ENCODE data around the gene RAD9A. TPM values are rescaled to one million over a fixed set of nuclear protein-coding genes. Genes with fewer than 3 reads are reported as not detected.

The RAD9A gene
- total and polyA plus RNA-seq, 9 of the 15 experiments (the other 6 are each of a cell fraction or from before 2014, with no cell fraction given) = 1.4 to 41.2 (median 16.1) TPM

DNA sequence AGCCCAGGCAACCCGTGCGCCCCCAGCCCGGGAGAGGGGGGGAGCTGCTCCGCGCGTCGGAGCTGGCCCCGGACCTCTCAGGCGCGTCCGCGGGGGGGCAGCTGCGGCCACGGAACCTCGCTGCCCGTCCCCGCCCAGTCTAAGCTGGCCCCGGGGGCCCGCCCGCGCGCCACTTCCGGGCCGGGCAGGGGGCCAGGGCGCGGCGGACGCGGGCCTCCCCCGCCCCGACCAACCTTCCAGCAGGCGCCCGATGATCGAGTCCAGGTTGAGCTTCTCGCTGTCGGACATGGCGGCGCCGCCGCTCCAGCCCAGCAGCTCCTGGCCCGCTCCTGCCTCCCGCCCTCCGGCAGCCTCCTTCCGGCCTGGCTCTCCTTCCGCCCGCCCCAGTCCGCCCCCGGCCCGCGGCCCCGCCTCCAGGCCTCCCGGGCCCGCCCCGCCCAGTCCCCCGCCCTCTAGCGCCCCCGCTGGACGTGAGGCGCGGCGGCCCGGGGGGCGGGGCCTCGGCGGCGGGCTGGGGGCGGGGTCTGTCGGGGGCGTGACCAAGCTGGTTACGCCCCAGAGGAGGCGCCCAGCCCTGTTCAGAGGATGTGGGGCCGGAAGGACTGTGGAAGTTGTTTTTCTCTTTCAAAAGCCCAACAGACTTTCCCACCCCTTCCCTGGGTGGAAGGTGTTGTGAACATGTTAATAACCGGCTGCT is 9.9 kb downstream of the RAD9A start, which contains the start of gene PPP1CA (continued):
- TF ChIP-seq, protein P1, sequence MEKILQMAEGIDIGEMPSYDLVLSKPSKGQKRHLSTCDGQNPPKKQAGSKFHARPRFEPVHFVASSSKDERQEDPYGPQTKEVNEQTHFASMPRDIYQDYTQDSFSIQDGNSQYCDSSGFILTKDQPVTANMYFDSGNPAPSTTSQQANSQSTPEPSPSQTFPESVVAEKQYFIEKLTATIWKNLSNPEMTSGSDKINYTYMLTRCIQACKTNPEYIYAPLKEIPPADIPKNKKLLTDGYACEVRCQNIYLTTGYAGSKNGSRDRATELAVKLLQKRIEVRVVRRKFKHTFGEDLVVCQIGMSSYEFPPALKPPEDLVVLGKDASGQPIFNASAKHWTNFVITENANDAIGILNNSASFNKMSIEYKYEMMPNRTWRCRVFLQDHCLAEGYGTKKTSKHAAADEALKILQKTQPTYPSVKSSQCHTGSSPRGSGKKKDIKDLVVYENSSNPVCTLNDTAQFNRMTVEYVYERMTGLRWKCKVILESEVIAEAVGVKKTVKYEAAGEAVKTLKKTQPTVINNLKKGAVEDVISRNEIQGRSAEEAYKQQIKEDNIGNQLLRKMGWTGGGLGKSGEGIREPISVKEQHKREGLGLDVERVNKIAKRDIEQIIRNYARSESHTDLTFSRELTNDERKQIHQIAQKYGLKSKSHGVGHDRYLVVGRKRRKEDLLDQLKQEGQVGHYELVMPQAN (IDR thresholded peaks at IDR 0.05; ENCODE audit: borderline replicate concordance) = no peak
- TF ChIP-seq ZNF436 (CRISPR knock-in tag; IDR thresholded peaks at IDR 0.05) (no peak), TRIM24 (IDR thresholded peaks at IDR 0.05) (no peak), GABPB2 (CRISPR knock-in tag; conservative IDR thresholded peaks at IDR 0.05) (no peak), MTA1 (IDR thresholded peaks at IDR 0.05; ENCODE audit: borderline replicate concordance) (no peak), NR1H2 (CRISPR knock-in tag; IDR thresholded peaks at IDR 0.05) (no peak), CBX1 (IDR thresholded peaks at IDR 0.05; ENCODE audit: low read depth) (no peak; the same call in 1 of the 2 replicates), ZC3H8 (IDR thresholded peaks at IDR 0.05) (no peak), U2AF2 (optimal IDR thresholded peaks at IDR 0.05; ENCODE audit: low read depth, low read length) (no peak), MEIS2 (IDR thresholded peaks at IDR 0.05; ENCODE audit: partially characterized antibody) (no peak), HDAC6 (IDR thresholded peaks at IDR 0.05; ENCODE audit: low read depth, low read length) (no peak), PYGO2 (tag; IDR thresholded peaks at IDR 0.05) (no peak), CBX2 (IDR thresholded peaks at IDR 0.05; ENCODE audit: insufficient read depth, low read length, poor library complexity, severe bottlenecking) (no peak), HMGN3 (IDR thresholded peaks at IDR 0.05; ENCODE audit: borderline replicate concordance, extremely low read depth, insufficient read length, low read depth, low read length) (peak; percentile 85)
- TF ChIP-seq, protein P2, sequence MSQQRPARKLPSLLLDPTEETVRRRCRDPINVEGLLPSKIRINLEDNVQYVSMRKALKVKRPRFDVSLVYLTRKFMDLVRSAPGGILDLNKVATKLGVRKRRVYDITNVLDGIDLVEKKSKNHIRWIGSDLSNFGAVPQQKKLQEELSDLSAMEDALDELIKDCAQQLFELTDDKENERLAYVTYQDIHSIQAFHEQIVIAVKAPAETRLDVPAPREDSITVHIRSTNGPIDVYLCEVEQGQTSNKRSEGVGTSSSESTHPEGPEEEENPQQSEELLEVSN (IDR thresholded peaks at IDR 0.05; ENCODE audit: borderline replicate concordance in 1 of 2, extremely low read depth in 1 of 2, insufficient read depth in 1 of 2, insufficient read length in 1 of 2, low read depth in 1 of 2, low read length in 1 of 2, poor library complexity in 1 of 2, severe bottlenecking in 1 of 2) = peak; percentile 80 to 92
- TF ChIP-seq, protein P3, sequence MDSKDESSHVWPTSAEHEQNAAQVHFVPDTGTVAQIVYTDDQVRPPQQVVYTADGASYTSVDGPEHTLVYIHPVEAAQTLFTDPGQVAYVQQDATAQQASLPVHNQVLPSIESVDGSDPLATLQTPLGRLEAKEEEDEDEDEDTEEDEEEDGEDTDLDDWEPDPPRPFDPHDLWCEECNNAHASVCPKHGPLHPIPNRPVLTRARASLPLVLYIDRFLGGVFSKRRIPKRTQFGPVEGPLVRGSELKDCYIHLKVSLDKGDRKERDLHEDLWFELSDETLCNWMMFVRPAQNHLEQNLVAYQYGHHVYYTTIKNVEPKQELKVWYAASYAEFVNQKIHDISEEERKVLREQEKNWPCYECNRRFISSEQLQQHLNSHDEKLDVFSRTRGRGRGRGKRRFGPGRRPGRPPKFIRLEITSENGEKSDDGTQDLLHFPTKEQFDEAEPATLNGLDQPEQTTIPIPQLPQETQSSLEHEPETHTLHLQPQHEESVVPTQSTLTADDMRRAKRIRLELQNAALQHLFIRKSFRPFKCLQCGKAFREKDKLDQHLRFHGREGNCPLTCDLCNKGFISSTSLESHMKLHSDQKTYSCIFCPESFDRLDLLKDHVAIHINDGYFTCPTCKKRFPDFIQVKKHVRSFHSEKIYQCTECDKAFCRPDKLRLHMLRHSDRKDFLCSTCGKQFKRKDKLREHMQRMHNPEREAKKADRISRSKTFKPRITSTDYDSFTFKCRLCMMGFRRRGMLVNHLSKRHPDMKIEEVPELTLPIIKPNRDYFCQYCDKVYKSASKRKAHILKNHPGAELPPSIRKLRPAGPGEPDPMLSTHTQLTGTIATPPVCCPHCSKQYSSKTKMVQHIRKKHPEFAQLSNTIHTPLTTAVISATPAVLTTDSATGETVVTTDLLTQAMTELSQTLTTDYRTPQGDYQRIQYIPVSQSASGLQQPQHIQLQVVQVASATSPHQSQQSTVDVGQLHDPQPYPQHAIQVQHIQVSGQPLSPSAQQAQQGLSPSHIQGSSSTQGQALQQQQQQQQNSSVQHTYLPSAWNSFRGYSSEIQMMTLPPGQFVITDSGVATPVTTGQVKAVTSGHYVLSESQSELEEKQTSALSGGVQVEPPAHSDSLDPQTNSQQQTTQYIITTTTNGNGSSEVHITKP (IDR thresholded peaks at IDR 0.05; ENCODE audit: partially characterized antibody) = no peak
- TF ChIP-seq, protein P4, sequence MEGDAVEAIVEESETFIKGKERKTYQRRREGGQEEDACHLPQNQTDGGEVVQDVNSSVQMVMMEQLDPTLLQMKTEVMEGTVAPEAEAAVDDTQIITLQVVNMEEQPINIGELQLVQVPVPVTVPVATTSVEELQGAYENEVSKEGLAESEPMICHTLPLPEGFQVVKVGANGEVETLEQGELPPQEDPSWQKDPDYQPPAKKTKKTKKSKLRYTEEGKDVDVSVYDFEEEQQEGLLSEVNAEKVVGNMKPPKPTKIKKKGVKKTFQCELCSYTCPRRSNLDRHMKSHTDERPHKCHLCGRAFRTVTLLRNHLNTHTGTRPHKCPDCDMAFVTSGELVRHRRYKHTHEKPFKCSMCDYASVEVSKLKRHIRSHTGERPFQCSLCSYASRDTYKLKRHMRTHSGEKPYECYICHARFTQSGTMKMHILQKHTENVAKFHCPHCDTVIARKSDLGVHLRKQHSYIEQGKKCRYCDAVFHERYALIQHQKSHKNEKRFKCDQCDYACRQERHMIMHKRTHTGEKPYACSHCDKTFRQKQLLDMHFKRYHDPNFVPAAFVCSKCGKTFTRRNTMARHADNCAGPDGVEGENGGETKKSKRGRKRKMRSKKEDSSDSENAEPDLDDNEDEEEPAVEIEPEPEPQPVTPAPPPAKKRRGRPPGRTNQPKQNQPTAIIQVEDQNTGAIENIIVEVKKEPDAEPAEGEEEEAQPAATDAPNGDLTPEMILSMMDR (IDR thresholded peaks at IDR 0.05 in 2 of 3, conservative IDR thresholded peaks at IDR 0.05 in 1 of 3; ENCODE audit: insufficient read depth in 2 of 3, low read depth in 1 of 3, low read length in 3 of 3) = peak; percentile 37 to 69 (median 52); a peak in 5 of 6 replicates
- TF ChIP-seq, protein P5, sequence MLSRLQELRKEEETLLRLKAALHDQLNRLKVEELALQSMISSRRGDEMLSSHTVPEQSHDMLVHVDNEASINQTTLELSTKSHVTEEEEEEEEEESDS (CRISPR knock-in tag; IDR thresholded peaks at IDR 0.05) = no peak
